IMR-90 (cell line): ENCODE results near the gene FGG. TPM values are rescaled to one million over a fixed set of nuclear protein-coding genes. Genes with fewer than 3 reads are reported as not detected.

ENCODE experiments used
- ATAC-seq: fragments of 200-7000 bp; cut with Tn5 transposase; 2 replicates; pipeline ENCODE4 v1.9.1; 2020; ENCODE audit warnings: low read depth, mild to moderate bottlenecking, moderate library complexity
- BruUV-seq: library from RNA; stranded (reverse); fragments of 400-500 nt; replicated peaks from 2 replicates; lab custom pipeline; 2021; lab: Mats Ljungman, UMichigan
- CTCF ChIA-PET: fragments of 300-600 bp; formaldehyde crosslinking; extraction: SDS; loops from one replicate; lab custom pipeline; 2021; ENCODE audit warnings: antibody characterized with exemption; lab: Yijun Ruan, JAX
- POLR2A ChIA-PET: fragments of 300-600 bp; sonication (Branson Sonifier 250); formaldehyde crosslinking; loops from one replicate; lab custom pipeline; 2022; ENCODE audit warnings: antibody characterized with exemption; ENCODE audit not compliant: unreplicated experiment; lab: Charles Lee
- DNase-seq: peaks from one replicate; pipeline ENCODE4 v3.0.0; 2013
- H2AFZ ChIP-seq: replicated peaks from 2 replicates; pipeline ENCODE3; 2013; ENCODE audit warnings: low read length, mild to moderate bottlenecking; ENCODE audit not compliant: poor library complexity
- H2AK5ac ChIP-seq: 2 replicates; pipeline ENCODE4 v1.6.1; 2013; ENCODE audit warnings: low read depth, low read length, inconsistent platforms
- H2AK9ac ChIP-seq: replicated peaks from 2 replicates; pipeline ENCODE3; 2013; ENCODE audit warnings: mild to moderate bottlenecking, low read depth, low read length, moderate library complexity; ENCODE audit not compliant: poor library complexity
- H2BK120ac ChIP-seq: 2 replicates; pipeline ENCODE4 v1.6.1; 2013; ENCODE audit warnings: low read depth, low read length, inconsistent platforms
- H2BK15ac ChIP-seq: 3 replicates; pipeline ENCODE4 v1.6.1; 2013; ENCODE audit warnings: low read depth, low read length, inconsistent platforms
- H2BK20ac ChIP-seq: 2 replicates; pipeline ENCODE4 v1.6.1; 2013; ENCODE audit warnings: low read depth, mild to moderate bottlenecking, inconsistent platforms, low read length, moderate library complexity
- H2BK5ac ChIP-seq: 2 replicates; pipeline ENCODE4 v1.6.1; 2013; ENCODE audit warnings: mild to moderate bottlenecking, low read depth, low read length, inconsistent platforms; ENCODE audit not compliant: poor library complexity, severe bottlenecking
- H3K14ac ChIP-seq: replicated peaks from 2 replicates; pipeline ENCODE4 v1.6.1; 2013; ENCODE audit warnings: low read depth, low read length, inconsistent platforms
- H3K18ac ChIP-seq: 2 replicates; pipeline ENCODE4 v1.6.1; 2013; ENCODE audit warnings: low read depth, low read length, control low read depth
- H3K23ac ChIP-seq: 2 replicates; pipeline ENCODE4 v1.6.1; 2013; ENCODE audit warnings: low read depth, low read length, inconsistent platforms
- H3K27ac ChIP-seq: 2 replicates; pipeline ENCODE4 v1.5.1; 2013; ENCODE audit warnings: mild to moderate bottlenecking, control low read depth, low read length; ENCODE audit not compliant: insufficient read depth
- H3K27me3 ChIP-seq: 2 replicates; pipeline ENCODE4 v1.6.1; 2013; ENCODE audit warnings: low read length; ENCODE audit not compliant: control insufficient read depth, insufficient read depth
- H3K36me3 ChIP-seq: 2 replicates; pipeline ENCODE4 v1.6.1; 2013; ENCODE audit warnings: low read length, mixed read lengths; ENCODE audit not compliant: control insufficient read depth, insufficient read depth
- H3K4ac ChIP-seq: 2 replicates; pipeline ENCODE4 v1.6.1; 2013; ENCODE audit warnings: low read depth, low read length, inconsistent platforms
- H3K4me1 ChIP-seq: 2 replicates; pipeline ENCODE4 v1.6.1; 2013; ENCODE audit warnings: low read length, mixed read lengths; ENCODE audit not compliant: control insufficient read depth, insufficient read depth
- H3K4me2 ChIP-seq: 2 replicates; pipeline ENCODE4 v1.6.1; 2013; ENCODE audit warnings: low read depth, mild to moderate bottlenecking, control low read depth, low read length, moderate library complexity
- H3K4me3 ChIP-seq: 2 replicates; pipeline ENCODE4 v1.5.1; 2013; ENCODE audit warnings: low read depth, mild to moderate bottlenecking, control low read depth, low read length, moderate library complexity; ENCODE audit not compliant: insufficient read depth
- H3K56ac ChIP-seq: 2 replicates; pipeline ENCODE4 v1.6.1; 2013; ENCODE audit warnings: low read length, inconsistent platforms; ENCODE audit not compliant: insufficient read depth; ENCODE audit errors: extremely low read depth
- H3K79me1 ChIP-seq, 2 experiments: 2 replicates each; pipeline ENCODE4 v1.6.1; 2013; ENCODE audit warnings: low read length in 2 of 2, inconsistent platforms in 1 of 2, low read depth in 1 of 2
- H3K9ac ChIP-seq: 2 replicates; pipeline ENCODE4 v1.6.1; 2013; ENCODE audit warnings: low read depth, low read length, control low read depth
- H3K9me1 ChIP-seq: 2 replicates; pipeline ENCODE4 v1.6.1; 2013; ENCODE audit warnings: low read length, inconsistent platforms; ENCODE audit not compliant: insufficient read depth
- H3K9me3 ChIP-seq: 2 replicates; pipeline ENCODE4 v1.6.1; 2013; ENCODE audit warnings: low read length; ENCODE audit not compliant: control insufficient read depth, insufficient read depth
- H4K20me1 ChIP-seq: 2 replicates; pipeline ENCODE4 v1.6.1; 2013; ENCODE audit warnings: low read length, inconsistent platforms; ENCODE audit not compliant: insufficient read depth
- H4K5ac ChIP-seq: 2 replicates; pipeline ENCODE4 v1.6.1; 2013; ENCODE audit warnings: mild to moderate bottlenecking, low read depth, low read length, control low read depth
- H4K8ac ChIP-seq, 2 experiments: 2 replicates each; pipeline ENCODE4 v1.6.1; 2013; ENCODE audit warnings: low read depth in 2 of 2, low read length in 2 of 2, control low read depth in 1 of 2, inconsistent platforms in 1 of 2
- H4K91ac ChIP-seq: 2 replicates; pipeline ENCODE4 v1.6.1; 2013; ENCODE audit warnings: low read depth, low read length, inconsistent platforms; ENCODE audit not compliant: insufficient read depth
- CEBPB ChIP-seq: IDR thresholded peaks from 2 replicates; pipeline ENCODE4 v1.6.1; 2012; ENCODE audit warnings: low read depth, low read length, improper control_type of control experiment
- MAFK ChIP-seq: IDR thresholded peaks from 2 replicates; pipeline ENCODE4 v1.6.1; 2012; ENCODE audit warnings: low read depth, low read length, improper control_type of control experiment
- MAZ ChIP-seq: IDR thresholded peaks from 2 replicates; pipeline ENCODE4 v1.6.1; 2012; ENCODE audit warnings: low read depth, mild to moderate bottlenecking, low read length, improper control_type of control experiment, moderate library complexity, borderline replicate concordance
- NFE2L2 ChIP-seq: fragments of 150-350 bp; IDR thresholded peaks from 2 replicates; pipeline ENCODE4 v1.6.1; 2016; ENCODE audit warnings: low read depth, mild to moderate bottlenecking, low read length
- RAD21 ChIP-seq: IDR thresholded peaks from 2 replicates; pipeline ENCODE4 v1.6.1; 2012; ENCODE audit warnings: low read length, improper control_type of control experiment
- RCOR1 ChIP-seq: IDR thresholded peaks from 2 replicates; pipeline ENCODE4 v1.6.1; 2012; ENCODE audit warnings: mild to moderate bottlenecking, low read length, improper control_type of control experiment; ENCODE audit not compliant: insufficient replicate concordance
- RFX5 ChIP-seq: IDR thresholded peaks from 2 replicates; pipeline ENCODE4 v1.8.0; 2012; ENCODE audit warnings: low read depth, mild to moderate bottlenecking, low read length, moderate library complexity
- WGBS, 2 experiments: methylation state at CpG; one replicate each; pipeline versions ENCODE4 v1.1.5 to v1.1.7; 2013; ENCODE audit warnings: missing lambda C conversion rate in 2 of 2; ENCODE audit not compliant: insufficient read length in 1 of 2; ENCODE audit errors: extremely low coverage in 2 of 2; 5-methylcytosine and 5-hydroxymethylcytosine counted together
- dilution Hi-C: fragments of 300-500 bp; cut with HindIII; formaldehyde crosslinking; loops from one replicate; pipeline ENCODE4 v1.14.3; 2018; ENCODE audit warnings: low sequenced_read_pairs; ENCODE audit not compliant: unreplicated experiment
- in situ Hi-C: fragments of 300-500 bp; cut with MboI; formaldehyde crosslinking; loops from 3 replicates; pipeline ENCODE4 v1.14.3; 2019; ENCODE audit warnings: low sequenced_read_pairs, inconsistent platforms, mixed read lengths
- intact Hi-C: fragments of 100-400 bp; cut with micrococcal nuclease; formaldehyde crosslinking; loops from 2 replicates; pipeline ENCODE4 v1.10.0; 2022
- polyA plus RNA-seq, 3 experiments: library from polyadenylated mRNA; depleted of rRNA; stranded (reverse); fragments of >200 nt; gene quantifications; 2 replicates each; pipeline ENCODE4 v1.2.3, GENCODE V29; 2012; ENCODE audit warnings: low replicate concordance in 1 of 3
- total RNA-seq: library from RNA; depleted of rRNA; stranded (reverse); fragments of >200 nt; gene quantifications from 2 replicates; pipeline ENCODE4 v1.2.3, GENCODE V29; 2012
- TF ChIP-seq, protein P1 (sequence below): fragments of 150-350 bp; IDR thresholded peaks from 2 replicates; pipeline ENCODE4 v1.6.1; 2016; ENCODE audit warnings: low read depth, mild to moderate bottlenecking, low read length, moderate library complexity, borderline replicate concordance
- TF ChIP-seq, protein P2 (sequence below): conservative IDR thresholded peaks from 2 replicates; pipeline ENCODE4 v1.5.1; 2012; ENCODE audit warnings: mild to moderate bottlenecking, low read depth, low read length, improper control_type of control experiment

The FGG gene
- total and polyA plus RNA-seq, 2 of the 4 experiments (the other 2 are of a cell fraction), result not detected

DNA sequence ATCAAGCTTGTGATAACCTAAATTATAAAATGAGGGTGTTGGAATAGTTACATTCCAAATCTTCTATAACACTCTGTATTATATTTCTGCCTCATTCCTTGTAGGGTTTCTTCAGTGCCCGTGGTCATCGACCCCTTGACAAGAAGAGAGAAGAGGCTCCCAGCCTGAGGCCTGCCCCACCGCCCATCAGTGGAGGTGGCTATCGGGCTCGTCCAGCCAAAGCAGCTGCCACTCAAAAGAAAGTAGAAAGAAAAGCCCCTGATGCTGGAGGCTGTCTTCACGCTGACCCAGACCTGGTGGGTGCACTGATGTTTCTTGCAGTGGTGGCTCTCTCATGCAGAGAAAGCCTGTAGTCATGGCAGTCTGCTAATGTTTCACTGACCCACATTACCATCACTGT, 46.8 kb downstream of the FGG start:
- POLR2A ChIA-PET, result no interaction called here
- no peak overlapping the region for H3K9ac ChIP-seq
- H3K23ac ChIP-seq, result no peak overlapping the region
- H3K27me3 ChIP-seq, result no peaks in the 10 kb centered on the region; the same call in 1 of the 2 replicates
- no TSS peak for BruUV-seq
- H3K9me3 ChIP-seq, result no peaks in the 10 kb centered on the region
- H3K4me1 ChIP-seq, result no peaks in the 10 kb centered on the region; the same call in 1 of the 2 replicates
- no peak overlapping the region for H3K56ac ChIP-seq
- H3K4ac ChIP-seq, result no peak overlapping the region
- no peak overlapping the region for H2BK120ac ChIP-seq
- dilution Hi-C loops (no loop called here), intact Hi-C loops (no loop called here), in situ Hi-C loops (loop anchor here (25.0 kb wide), 1 partner anchor 797 kb away; no protein-coding TSS in a partner anchor)
- no peak overlapping the region for H2AFZ ChIP-seq
- H3K4me2 ChIP-seq, result no peak overlapping the region
- no peak overlapping the region for H2BK15ac ChIP-seq
- H4K8ac ChIP-seq, result no peak overlapping the region
- CTCF ChIA-PET, result interaction anchor here (1.2 to 2.0 kb wide), 2 partner anchors 53 to 156 kb away, joined by 3 to 5 read pairs; no protein-coding TSS in a partner anchor
- H2AK5ac ChIP-seq, result no peak overlapping the region
- H3K4me3 ChIP-seq, result no peak overlapping the region
- no peak overlapping the region for H3K18ac ChIP-seq
- no peaks in the 10 kb centered on the region for H3K9me1 ChIP-seq
- DNase-seq, result no peak
- H4K91ac ChIP-seq, result no peak overlapping the region
- H2BK20ac ChIP-seq, result no peak overlapping the region
- no peak for ATAC-seq
- H2BK5ac ChIP-seq, result no peak overlapping the region
- H4K20me1 ChIP-seq, result no peaks in the 10 kb centered on the region
- TF ChIP-seq MAZ, result no peak
- TF ChIP-seq RFX5, result no peak
- no peak for TF ChIP-seq CEBPB
- no peak for TF ChIP-seq NFE2L2
- no peak for TF ChIP-seq RCOR1
- TF ChIP-seq, protein P1, sequence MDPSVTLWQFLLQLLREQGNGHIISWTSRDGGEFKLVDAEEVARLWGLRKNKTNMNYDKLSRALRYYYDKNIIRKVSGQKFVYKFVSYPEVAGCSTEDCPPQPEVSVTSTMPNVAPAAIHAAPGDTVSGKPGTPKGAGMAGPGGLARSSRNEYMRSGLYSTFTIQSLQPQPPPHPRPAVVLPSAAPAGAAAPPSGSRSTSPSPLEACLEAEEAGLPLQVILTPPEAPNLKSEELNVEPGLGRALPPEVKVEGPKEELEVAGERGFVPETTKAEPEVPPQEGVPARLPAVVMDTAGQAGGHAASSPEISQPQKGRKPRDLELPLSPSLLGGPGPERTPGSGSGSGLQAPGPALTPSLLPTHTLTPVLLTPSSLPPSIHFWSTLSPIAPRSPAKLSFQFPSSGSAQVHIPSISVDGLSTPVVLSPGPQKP, result no peak
- no peak for TF ChIP-seq MAFK
- TF ChIP-seq RAD21, result no peak
- TF ChIP-seq, protein P2, sequence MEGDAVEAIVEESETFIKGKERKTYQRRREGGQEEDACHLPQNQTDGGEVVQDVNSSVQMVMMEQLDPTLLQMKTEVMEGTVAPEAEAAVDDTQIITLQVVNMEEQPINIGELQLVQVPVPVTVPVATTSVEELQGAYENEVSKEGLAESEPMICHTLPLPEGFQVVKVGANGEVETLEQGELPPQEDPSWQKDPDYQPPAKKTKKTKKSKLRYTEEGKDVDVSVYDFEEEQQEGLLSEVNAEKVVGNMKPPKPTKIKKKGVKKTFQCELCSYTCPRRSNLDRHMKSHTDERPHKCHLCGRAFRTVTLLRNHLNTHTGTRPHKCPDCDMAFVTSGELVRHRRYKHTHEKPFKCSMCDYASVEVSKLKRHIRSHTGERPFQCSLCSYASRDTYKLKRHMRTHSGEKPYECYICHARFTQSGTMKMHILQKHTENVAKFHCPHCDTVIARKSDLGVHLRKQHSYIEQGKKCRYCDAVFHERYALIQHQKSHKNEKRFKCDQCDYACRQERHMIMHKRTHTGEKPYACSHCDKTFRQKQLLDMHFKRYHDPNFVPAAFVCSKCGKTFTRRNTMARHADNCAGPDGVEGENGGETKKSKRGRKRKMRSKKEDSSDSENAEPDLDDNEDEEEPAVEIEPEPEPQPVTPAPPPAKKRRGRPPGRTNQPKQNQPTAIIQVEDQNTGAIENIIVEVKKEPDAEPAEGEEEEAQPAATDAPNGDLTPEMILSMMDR, result no peak
- no peak overlapping the region for H2AK9ac ChIP-seq
- no peak overlapping the region for H4K5ac ChIP-seq
- H3K27ac ChIP-seq, result no peak overlapping the region
- H3K14ac ChIP-seq, result no peak overlapping the region
- H3K36me3 ChIP-seq, result no peaks in the 10 kb centered on the region
- H3K79me1 ChIP-seq, result no peaks in the 10 kb centered on the region
- no CpG with 5 or more reads among the region's 6 CpGs for WGBS, 2 experiments
